ENCODE measurements around the gene RPL22. TPM values are rescaled to one million over a fixed set of nuclear protein-coding genes. Genes with fewer than 3 reads are reported as not detected.

The RPL22 gene
- total and polyA plus RNA-seq, 10 donors, result 106 to 1,105 (median 369) TPM

DNA sequence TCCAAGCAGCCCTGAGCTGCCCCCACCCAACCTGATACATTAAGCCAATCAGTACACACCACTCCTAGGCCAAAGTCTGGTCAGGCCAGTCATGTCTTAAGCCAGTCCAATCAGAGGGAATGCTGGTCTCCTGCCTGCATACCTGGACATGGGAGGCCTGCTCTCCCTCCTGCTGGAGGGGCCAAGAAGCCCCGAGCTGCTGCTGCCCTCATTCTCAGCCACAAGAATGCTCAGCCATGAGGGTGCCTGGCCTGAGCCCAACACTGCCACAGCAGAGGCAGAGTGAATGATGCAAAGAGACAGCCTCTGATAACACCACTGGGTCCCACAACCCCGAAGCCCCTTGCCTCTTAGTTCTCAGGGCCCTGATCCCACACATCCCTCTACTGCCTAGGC, 42.3 kb downstream of the RPL22 start:
- intact Hi-C loops (cut with DNase I; ENCODE audit: low total_unique reads), result no loop called here
- Histone ChIP-seq H3K27ac (no peak overlapping the region), H3K36me3 (no peaks in the 10 kb centered on the region), H3K27me3 (replicated peaks in 1 of 7) (peaks cover 0 to 33% (median 0%) of the 10 kb centered on the region in 7 donors), H3K4me3 (no peak overlapping the region), H3K4me1 (peaks cover 0 to 13% (median 0%) of the 10 kb centered on the region in 6 donors), H3K9me3 (no peaks in the 10 kb centered on the region)
- no peak for DNase-seq
- TF ChIP-seq, protein P1, sequence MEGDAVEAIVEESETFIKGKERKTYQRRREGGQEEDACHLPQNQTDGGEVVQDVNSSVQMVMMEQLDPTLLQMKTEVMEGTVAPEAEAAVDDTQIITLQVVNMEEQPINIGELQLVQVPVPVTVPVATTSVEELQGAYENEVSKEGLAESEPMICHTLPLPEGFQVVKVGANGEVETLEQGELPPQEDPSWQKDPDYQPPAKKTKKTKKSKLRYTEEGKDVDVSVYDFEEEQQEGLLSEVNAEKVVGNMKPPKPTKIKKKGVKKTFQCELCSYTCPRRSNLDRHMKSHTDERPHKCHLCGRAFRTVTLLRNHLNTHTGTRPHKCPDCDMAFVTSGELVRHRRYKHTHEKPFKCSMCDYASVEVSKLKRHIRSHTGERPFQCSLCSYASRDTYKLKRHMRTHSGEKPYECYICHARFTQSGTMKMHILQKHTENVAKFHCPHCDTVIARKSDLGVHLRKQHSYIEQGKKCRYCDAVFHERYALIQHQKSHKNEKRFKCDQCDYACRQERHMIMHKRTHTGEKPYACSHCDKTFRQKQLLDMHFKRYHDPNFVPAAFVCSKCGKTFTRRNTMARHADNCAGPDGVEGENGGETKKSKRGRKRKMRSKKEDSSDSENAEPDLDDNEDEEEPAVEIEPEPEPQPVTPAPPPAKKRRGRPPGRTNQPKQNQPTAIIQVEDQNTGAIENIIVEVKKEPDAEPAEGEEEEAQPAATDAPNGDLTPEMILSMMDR (IDR thresholded peaks at IDR 0.05 in 8 of 11, conservative IDR thresholded peaks at IDR 0.05 in 3 of 11), result no peak
- TF ChIP-seq POLR2A (IDR thresholded peaks at IDR 0.05) (no peak), POLR2AphosphoS5 (IDR thresholded peaks at IDR 0.05) (no peak)
- WGBS, 5 donors, result 53 to 72% (median 65%) methylated on average over 1 to 2 of the region's 2 CpGs

GRCh38 chr1:6154525-6155319, 44.7 kb downstream of the RPL22 start:
- Histone ChIP-seq H3K27me3 (replicated peaks in 1 of 7) (peaks cover 0 to 20% (median 0%) of the 10 kb centered on the region in 7 donors), H3K4me3 (no peak overlapping the region), H3K27ac (no peak overlapping the region), H3K36me3 (no peaks in the 10 kb centered on the region), H3K9me3 (no peaks in the 10 kb centered on the region), H3K4me1 (peaks cover 0 to 4% (median 0%) of the 10 kb centered on the region in 6 donors)
- TF ChIP-seq, protein P1 (IDR thresholded peaks at IDR 0.05 in 8 of 11, conservative IDR thresholded peaks at IDR 0.05 in 3 of 11), result no peak
- TF ChIP-seq POLR2AphosphoS5 (IDR thresholded peaks at IDR 0.05) (no peak), POLR2A (IDR thresholded peaks at IDR 0.05) (no peak)
- DNase-seq, result no peak
- 73 to 89% (median 82%) methylated on average over 18 to 26 of the region's 26 CpGs for WGBS, 5 donors
- intact Hi-C loops (cut with DNase I; ENCODE audit: low total_unique reads), result no loop called here

GRCh38 chr1:6152882-6153281, 46.5 kb downstream of the RPL22 start:
- TF ChIP-seq POLR2A (IDR thresholded peaks at IDR 0.05), result no peak
- no peak for TF ChIP-seq POLR2AphosphoS5 (IDR thresholded peaks at IDR 0.05)
- TF ChIP-seq, protein P1 (IDR thresholded peaks at IDR 0.05 in 8 of 11, conservative IDR thresholded peaks at IDR 0.05 in 3 of 11), result no peak
- intact Hi-C loops (cut with DNase I; ENCODE audit: low total_unique reads), result no loop called here
- WGBS, 5 donors, result 81 to 89% (median 83%) methylated on average over 7 of the region's 7 CpGs
- peaks cover 0 to 18% (median 7%) of the 10 kb centered on the region in 6 donors for H3K4me1 ChIP-seq
- H3K4me3 ChIP-seq, result no peak overlapping the region
- no peaks in the 10 kb centered on the region for H3K36me3 ChIP-seq
- DNase-seq, result no peak
- H3K27ac ChIP-seq, result no peak overlapping the region
- peaks cover 6 to 26% (median 15%) of the 10 kb centered on the region in 7 donors for H3K27me3 ChIP-seq (replicated peaks in 1 of 7)
- H3K9me3 ChIP-seq, result no peaks in the 10 kb centered on the region

DNA sequence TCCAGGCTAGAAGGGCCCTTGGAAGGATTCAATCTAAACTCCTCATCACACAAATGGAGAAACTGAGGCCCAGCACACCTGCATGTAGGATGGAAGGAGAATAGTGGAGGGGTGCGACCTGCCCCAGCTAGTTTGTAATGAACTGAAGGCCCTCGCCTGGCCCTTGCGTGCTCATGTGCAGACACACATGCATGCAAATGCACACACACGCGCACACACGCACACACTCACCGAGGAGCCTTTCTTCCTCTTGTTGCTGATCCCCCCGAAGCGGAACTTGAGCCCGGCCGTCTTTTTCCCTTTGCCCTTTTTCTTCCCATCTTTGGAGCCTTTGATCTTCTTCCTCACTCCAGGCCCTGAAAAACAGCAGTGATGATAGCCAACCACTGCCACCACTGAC, 47.2 kb downstream of the RPL22 start:
- intact Hi-C loops (cut with DNase I; ENCODE audit: low total_unique reads), result no loop called here
- TF ChIP-seq POLR2AphosphoS5 (IDR thresholded peaks at IDR 0.05) (no peak), POLR2A (IDR thresholded peaks at IDR 0.05) (no peak)
- TF ChIP-seq, protein P1 (IDR thresholded peaks at IDR 0.05 in 8 of 11, conservative IDR thresholded peaks at IDR 0.05 in 3 of 11), result no peak
- no peaks in the 10 kb centered on the region for H3K36me3 ChIP-seq
- H3K27me3 ChIP-seq (replicated peaks in 1 of 7), result peaks cover 6 to 28% (median 17%) of the 10 kb centered on the region in 7 donors
- no peaks in the 10 kb centered on the region for H3K9me3 ChIP-seq
- H3K27ac ChIP-seq, result no peak overlapping the region
- no peak for DNase-seq
- no peak overlapping the region for H3K4me3 ChIP-seq
- 63 to 73% (median 66%) methylated on average over 11 of the region's 11 CpGs for WGBS, 5 donors
- peaks cover 0 to 19% (median 7%) of the 10 kb centered on the region in 6 donors for H3K4me1 ChIP-seq

Measured in spleen (tissue), 11 donors.